HepG2 (cell line): Measurements from ENCODE around the gene CPXM2. TPM values are rescaled to one million over a fixed set of nuclear protein-coding genes. Genes with fewer than 3 reads are reported as not detected.

ENCODE experiments used
- ATAC-seq: fragments of 200-7000 bp; cut with Tn5 transposase; 3 replicates; pipeline ENCODE4 v1.9.1; 2020; ENCODE audit warnings: mild to moderate bottlenecking, moderate library complexity
- BruUV-seq: library from RNA; stranded (reverse); fragments of 400-500 nt; replicated peaks from 2 replicates; lab custom pipeline; 2021; lab: Mats Ljungman, UMichigan
- CTCF ChIA-PET: fragments of 300-600 bp; formaldehyde crosslinking; extraction: SDS; loops from one replicate; lab custom pipeline; 2021; ENCODE audit warnings: low total read pairs, inconsistent platforms, low intra/inter-chr PET ratio; lab: Yijun Ruan, JAX
- POLR2A ChIA-PET: fragments of 350-600 bp; sonication (Branson Sonifier 250); formaldehyde crosslinking; loops from one replicate; lab custom pipeline; 2020; ENCODE audit warnings: antibody characterized with exemption, inconsistent platforms; lab: Yijun Ruan, JAX
- DNase-seq: peaks from one replicate; pipeline ENCODE4 v3.0.0-alpha.2; 2015; ENCODE audit warnings: low spot score
- FAIRE-seq: peaks from 3 replicates; lab custom pipeline; 2011; peaks lifted over from hg19 to GRCh38; lab: Jason Lieb, UNC
- H2AFZ ChIP-seq: one replicate; pipeline ENCODE4 v1.6.1; 2011; ENCODE audit warnings: low read length, inconsistent platforms
- H3K27ac ChIP-seq: fragments of 300-600 bp; 3 replicates; pipeline ENCODE4 v1.8.0; 2011; ENCODE audit warnings: mixed run types, mild to moderate bottlenecking, mixed read lengths, low read length, inconsistent platforms; ENCODE audit not compliant: insufficient read depth; ENCODE audit errors: extremely low read length
- H3K27me3 ChIP-seq, 2 experiments: fragments of 200-600 bp in 1 of 2; 2 replicates in 1 of 2; 3 replicates in 1 of 2; pipeline versions ENCODE4 v1.6.0 to v1.8.0; 2011; ENCODE audit warnings: low read length in 2 of 2, mild to moderate bottlenecking in 2 of 2, moderate library complexity in 2 of 2, inconsistent platforms in 1 of 2; ENCODE audit not compliant: insufficient read depth in 2 of 2, control insufficient read depth in 1 of 2
- H3K36me3 ChIP-seq, 2 experiments: fragments of 200-600 bp in 1 of 2; replicated peaks in 1 of 2; 2 replicates in 1 of 2; 3 replicates in 1 of 2; pipeline versions ENCODE4 v1.5.1 to v1.8.0; 2011; ENCODE audit warnings: low read length in 2 of 2, inconsistent platforms in 1 of 2; ENCODE audit not compliant: insufficient read depth in 2 of 2, control insufficient read depth in 1 of 2
- H3K4me1 ChIP-seq: 2 replicates; pipeline ENCODE4 v1.5.1; 2012; ENCODE audit warnings: low read length, inconsistent platforms; ENCODE audit not compliant: insufficient read depth
- H3K4me2 ChIP-seq: 2 replicates; pipeline ENCODE4 v1.6.0; 2011; ENCODE audit warnings: low read depth, low read length, inconsistent platforms
- H3K4me3 ChIP-seq, 3 experiments: fragments of 200-600 bp in 1 of 3; sonication (generic), shearing (Covaris generic) in 1 of 3; replicated peaks in 1 of 3; 2 replicates each; pipeline ENCODE4 v1.5.1; 2011 to 2016; ENCODE audit warnings: low read length in 3 of 3, inconsistent platforms in 2 of 3, low read depth in 2 of 3, mild to moderate bottlenecking in 2 of 3, control low read depth in 1 of 3, mixed read lengths in 1 of 3; ENCODE audit not compliant: insufficient read depth in 1 of 3
- H3K79me2 ChIP-seq: one replicate; pipeline ENCODE4 v1.6.1; 2011; ENCODE audit warnings: low read length, inconsistent platforms; ENCODE audit not compliant: insufficient read depth
- H3K9ac ChIP-seq: 2 replicates; pipeline ENCODE4 v1.6.0; 2011; ENCODE audit warnings: mild to moderate bottlenecking, low read depth, low read length, inconsistent platforms; ENCODE audit not compliant: insufficient read depth
- H3K9me3 ChIP-seq: 2 replicates; pipeline ENCODE4 v1.5.1; 2012; ENCODE audit warnings: mild to moderate bottlenecking, low read length
- H4K20me1 ChIP-seq: 2 replicates; pipeline ENCODE4 v1.6.0; 2011; ENCODE audit warnings: inconsistent platforms, mild to moderate bottlenecking, low read length, moderate library complexity; ENCODE audit not compliant: insufficient read depth
- CSRNP1 ChIP-seq: sonication (generic); formaldehyde crosslinking; IDR thresholded peaks from 2 replicates; pipeline ENCODE4 v1.8.1; 2023; ENCODE audit warnings: mild to moderate bottlenecking, missing genetic modification reagents
- REPIN1 ChIP-seq: sonication (generic); formaldehyde crosslinking; IDR thresholded peaks from 2 replicates; pipeline ENCODE4 v1.8.0; 2022; ENCODE audit warnings: missing genetic modification reagents, low read depth, mild to moderate bottlenecking, borderline replicate concordance
- WGBS: methylation state at CpG from one replicate; pipeline ENCODE4 v1.1.6; 2017; ENCODE audit warnings: low lambda C conversion rate; 5-methylcytosine and 5-hydroxymethylcytosine counted together
- in situ Hi-C: cut with HindIII; loops from 2 replicates; pipeline ENCODE4 v1.10.0; 2017; ENCODE audit warnings: low pct_unique_long_range_greater_than_20kb; ENCODE audit not compliant: extremely low pct_ligation_motif_present
- intact Hi-C: fragments of 100-400 bp; cut with micrococcal nuclease; formaldehyde crosslinking; loops from one replicate; pipeline ENCODE4 v1.10.0; 2022; ENCODE audit not compliant: unreplicated experiment
- polyA plus RNA-seq, 8 experiments: library from polyadenylated mRNA; depleted of rRNA in 3 of 8; stranded (reverse) in 7 of 8; unstranded in 1 of 8; fragments of >200 nt; fragmentation: Illumina TruSeq in 4 of 8; extraction: Trizol in 4 of 8; gene quantifications; 2 replicates each; pipeline versions ENCODE4 v1.2.1 to v1.2.3, GENCODE V29; 2011 to 2016; ENCODE audit warnings: low read depth in 4 of 8, missing spikeins in 1 of 8, mixed read lengths in 1 of 8; ENCODE audit not compliant: insufficient read depth in 1 of 8
- total RNA-seq, 5 experiments: library from RNA; depleted of rRNA; stranded (reverse); fragments of >200 nt; fragmentation: Illumina TruSeq; extraction: Trizol; gene quantifications; 2 replicates each; pipeline ENCODE4 v1.2.3, GENCODE V29; 2016; ENCODE audit warnings: low read depth in 1 of 5

CPXM2 gene
- total and polyA plus RNA-seq, 2 of the 13 experiments (the other 11 are each of a cell fraction or from before 2014, with no cell fraction given), result 0.03 TPM; not detected in 1

GRCh38 chr10:123863721-123864482 lies 27.7 kb downstream of the CPXM2 start (continued):
- no peak for TF ChIP-seq CSRNP1 (CRISPR knock-in tag)

- DNase-seq (no peak), ATAC-seq (no peak)
- H3K79me2 ChIP-seq, result no peaks in the 10 kb centered on the region
- H2AFZ ChIP-seq, result no peak overlapping the region
- in situ Hi-C loops, result no loop called here
- intact Hi-C loops, result no loop called here
- no TSS peak for BruUV-seq
- no peaks in the 10 kb centered on the region for H3K9me3 ChIP-seq
- peaks cover 5% of the 10 kb centered on the region for H3K4me1 ChIP-seq
- H3K9ac ChIP-seq, result no peak overlapping the region
- H3K4me2 ChIP-seq, result no peak overlapping the region
- TF ChIP-seq REPIN1, result no peak
- TF ChIP-seq, all 625 proteins: peak for 0
- Histone ChIP-seq H3K27me3 (peaks cover 3 to 19% of the 10 kb centered on the region in 2 experiments; a peak in 3 of 5 replicates), H3K27ac (no peak overlapping the region), H4K20me1 (no peaks in the 10 kb centered on the region), H3K36me3 (no peaks in the 10 kb centered on the region), H3K4me3 (no peak overlapping the region)
- FAIRE-seq, result no peak
- ChIA-PET CTCF (no interaction called here), POLR2A (no interaction called here)
- 23% methylated on average over 7 of the region's 8 CpGs for WGBS
Measured at GRCh38 chr10:123863183-123863575, 28.4 kb downstream of the CPXM2 start.
